ENCODE data around the gene SMIM10L2A.
A peak's percentile ranks its signal among the peaks of the same experiment; 100 is the strongest.
"Not testable (repeated sequence)": the region's sequence is repeated elsewhere in the genome, so short reads cannot be mapped to it uniquely, and the experiment has no call there.

The SMIM10L2A gene

GRCh38 chrX:135421932-135422809 is at the start of gene SMIM10L2A:
Gene SMIM10L2A (plus strand): TSS chrX:135421944. CDS start chrX:135422132, 188 bp downstream.
- no peak for DNase-seq

GRCh38 chrX:135373357-135373756 is 48.4 kb upstream of the SMIM10L2A start:
- DNase-seq, result no peak

- DNase-seq, result no peak
Measured at GRCh38 chrX:135382260-135382659, 39.5 kb upstream of the SMIM10L2A start.

- no peak for DNase-seq
Measured at GRCh38 chrX:135383249-135383648, 38.5 kb upstream of the SMIM10L2A start.

- no peak for DNase-seq
Measured at GRCh38 chrX:135384161-135384836, 37.4 kb upstream of the SMIM10L2A start.

- no peak for DNase-seq
Measured at GRCh38 chrX:135388841-135389240, 32.9 kb upstream of the SMIM10L2A start.

- DNase-seq, result no peak
Measured at GRCh38 chrX:135389243-135389642, 32.5 kb upstream of the SMIM10L2A start.

GRCh38 chrX:135389717-135390116 is 32.0 kb upstream of the SMIM10L2A start:
- no peak for DNase-seq

GRCh38 chrX:135391734-135392133 is 30.0 kb upstream of the SMIM10L2A start:
- no peak for DNase-seq

- no peak for DNase-seq
Measured at GRCh38 chrX:135393051-135393450, 28.7 kb upstream of the SMIM10L2A start.

- no peak for DNase-seq
Measured at GRCh38 chrX:135395064-135395463, 26.7 kb upstream of the SMIM10L2A start.

GRCh38 chrX:135396109-135396508 is 25.6 kb upstream of the SMIM10L2A start:
- DNase-seq, result peak; percentile 14

- DNase-seq, result no peak
Measured at GRCh38 chrX:135396566-135396965, 25.2 kb upstream of the SMIM10L2A start.

GRCh38 chrX:135397652-135398051 is 24.1 kb upstream of the SMIM10L2A start:
- DNase-seq, result no peak

- DNase-seq, result no peak
Measured at GRCh38 chrX:135403374-135403773, 18.4 kb upstream of the SMIM10L2A start.

- not testable (repeated sequence) for DNase-seq
Measured at GRCh38 chrX:135406428-135406827, 15.3 kb upstream of the SMIM10L2A start.

- no peak for DNase-seq
Measured at GRCh38 chrX:135408794-135409193, 12.9 kb upstream of the SMIM10L2A start.

- no peak for DNase-seq
Measured at GRCh38 chrX:135410861-135411627, 10.7 kb upstream of the SMIM10L2A start.

GRCh38 chrX:135411893-135412292 is 9.9 kb upstream of the SMIM10L2A start:
- no peak for DNase-seq

- no peak for DNase-seq
Measured at GRCh38 chrX:135416546-135416945, 5.2 kb upstream of the SMIM10L2A start.

GRCh38 chrX:135420831-135421230 is 913 bp upstream of the SMIM10L2A start:
- DNase-seq, result no peak

GRCh38 chrX:135421537-135421931 is 210 bp upstream of the SMIM10L2A start:
- DNase-seq, result peak; percentile 87

GRCh38 chrX:135422810-135423168 is 1.0 kb downstream of the SMIM10L2A start:
- DNase-seq, result not testable (repeated sequence)
